MM.1S (cell line): Measurements from ENCODE around the gene FHOD1.

Source experiments
- EZH2phosphoT487 ChIP-seq: fragments of 300-600 bp; sonication (generic); IDR thresholded peaks from 2 replicates; pipeline ENCODE4 v1.6.1; 2018; ENCODE audit warnings: antibody characterized with exemption, low read length
- TF ChIP-seq, protein P1 (sequence below): fragments of 300-600 bp; sonication (generic); IDR thresholded peaks from 2 replicates; pipeline ENCODE4 v1.5.1; 2016; ENCODE audit warnings: antibody characterized with exemption, low read length, mixed read lengths

DNA sequence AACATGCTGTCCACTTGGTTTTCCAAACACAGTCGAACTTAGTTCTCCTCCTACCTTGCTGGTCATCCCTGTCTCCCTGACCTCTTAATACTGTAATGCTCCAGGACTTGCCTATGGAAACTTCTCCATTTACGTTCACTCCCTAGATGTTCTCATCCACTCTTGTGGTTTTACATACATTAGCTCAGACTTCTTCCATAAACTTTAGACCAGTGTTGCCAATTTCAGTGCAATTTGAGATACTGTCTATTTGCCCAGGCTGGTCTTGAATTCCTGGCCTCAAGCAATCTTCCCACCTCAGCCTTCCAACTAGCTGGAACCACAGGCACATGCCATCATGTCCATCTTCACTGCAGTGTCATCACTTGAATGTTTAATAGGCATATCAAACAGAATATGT is 65.0 kb downstream of the FHOD1 start:
- TF ChIP-seq, protein P1, sequence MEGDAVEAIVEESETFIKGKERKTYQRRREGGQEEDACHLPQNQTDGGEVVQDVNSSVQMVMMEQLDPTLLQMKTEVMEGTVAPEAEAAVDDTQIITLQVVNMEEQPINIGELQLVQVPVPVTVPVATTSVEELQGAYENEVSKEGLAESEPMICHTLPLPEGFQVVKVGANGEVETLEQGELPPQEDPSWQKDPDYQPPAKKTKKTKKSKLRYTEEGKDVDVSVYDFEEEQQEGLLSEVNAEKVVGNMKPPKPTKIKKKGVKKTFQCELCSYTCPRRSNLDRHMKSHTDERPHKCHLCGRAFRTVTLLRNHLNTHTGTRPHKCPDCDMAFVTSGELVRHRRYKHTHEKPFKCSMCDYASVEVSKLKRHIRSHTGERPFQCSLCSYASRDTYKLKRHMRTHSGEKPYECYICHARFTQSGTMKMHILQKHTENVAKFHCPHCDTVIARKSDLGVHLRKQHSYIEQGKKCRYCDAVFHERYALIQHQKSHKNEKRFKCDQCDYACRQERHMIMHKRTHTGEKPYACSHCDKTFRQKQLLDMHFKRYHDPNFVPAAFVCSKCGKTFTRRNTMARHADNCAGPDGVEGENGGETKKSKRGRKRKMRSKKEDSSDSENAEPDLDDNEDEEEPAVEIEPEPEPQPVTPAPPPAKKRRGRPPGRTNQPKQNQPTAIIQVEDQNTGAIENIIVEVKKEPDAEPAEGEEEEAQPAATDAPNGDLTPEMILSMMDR = no peak
- no peak for TF ChIP-seq EZH2phosphoT487
